Liver (tissue), 9 donors: Measurements from ENCODE around the gene GAB2. TPM values are rescaled to one million over a fixed set of nuclear protein-coding genes. Genes with fewer than 3 reads are reported as not detected.

Source experiments
- DNase-seq: peaks from one replicate; pipeline ENCODE4 v3.0.0-alpha.2; 2017; ENCODE audit warnings: low spot score
- H3K27ac ChIP-seq, 2 donors: one replicate each; pipeline ENCODE4 v1.7.0; 2013; ENCODE audit warnings: inconsistent platforms in 2 of 2, low read length in 2 of 2, control low read depth in 1 of 2, low read depth in 1 of 2, mild to moderate bottlenecking in 1 of 2
- H3K27me3 ChIP-seq, 4 donors: one replicate each; pipeline versions ENCODE4 v1.6.1 to v1.7.0; 2013; ENCODE audit warnings: low read length in 3 of 4, inconsistent platforms in 1 of 4, mild to moderate bottlenecking in 1 of 4, moderate library complexity in 1 of 4; ENCODE audit not compliant: control insufficient read depth in 4 of 4, insufficient read depth in 4 of 4
- H3K36me3 ChIP-seq, 4 donors: one replicate each; pipeline versions ENCODE4 v1.6.1 to v1.7.0; 2013; ENCODE audit warnings: low read length in 3 of 4, mild to moderate bottlenecking in 3 of 4, low read depth in 1 of 4, moderate library complexity in 1 of 4; ENCODE audit not compliant: control insufficient read depth in 4 of 4, insufficient read depth in 3 of 4
- H3K4me1 ChIP-seq, 4 donors: one replicate each; pipeline versions ENCODE4 v1.6.1 to v1.7.0; 2013; ENCODE audit warnings: low read length in 3 of 4, mild to moderate bottlenecking in 3 of 4, moderate library complexity in 1 of 4; ENCODE audit not compliant: control insufficient read depth in 4 of 4, insufficient read depth in 4 of 4
- H3K4me3 ChIP-seq, 3 donors: one replicate each; pipeline versions ENCODE4 v1.6.1 to v1.7.0; 2013; ENCODE audit warnings: low read length in 3 of 3, control low read depth in 1 of 3, low read depth in 1 of 3, mild to moderate bottlenecking in 1 of 3
- H3K9ac ChIP-seq, 2 donors: one replicate each; pipeline ENCODE4 v1.7.0; 2013; ENCODE audit warnings: low read length in 2 of 2, mild to moderate bottlenecking in 2 of 2, moderate library complexity in 2 of 2, control low read depth in 1 of 2, low read depth in 1 of 2
- H3K9me3 ChIP-seq, 4 donors: one replicate each; pipeline versions ENCODE4 v1.6.1 to v1.7.0; 2013; ENCODE audit warnings: low read length in 3 of 4; ENCODE audit not compliant: control insufficient read depth in 4 of 4
- EGR1 ChIP-seq, 2 donors: IDR thresholded peaks; 2 replicates each; pipeline ENCODE4 v1.6.1; 2016 to 2018; ENCODE audit warnings: antibody characterized with exemption in 2 of 2, low read depth in 2 of 2
- FOXA1 ChIP-seq: IDR thresholded peaks from 2 replicates; pipeline ENCODE4 v1.6.1; 2016; ENCODE audit warnings: antibody characterized with exemption
- FOXA2 ChIP-seq: IDR thresholded peaks from 2 replicates; pipeline ENCODE4 v1.6.1; 2016; ENCODE audit warnings: antibody characterized with exemption
- HNF4A ChIP-seq, 2 donors: conservative IDR thresholded peaks; 2 replicates each; pipeline ENCODE4 v1.6.1; 2016; ENCODE audit warnings: antibody characterized with exemption in 2 of 2, mild to moderate bottlenecking in 2 of 2
- HNF4G ChIP-seq: IDR thresholded peaks from 2 replicates; pipeline ENCODE4 v1.6.1; 2016; ENCODE audit warnings: antibody characterized with exemption
- JUND ChIP-seq, 2 donors: IDR thresholded peaks; 2 replicates each; pipeline ENCODE4 v1.6.1; 2016; ENCODE audit warnings: antibody characterized with exemption in 2 of 2
- MAX ChIP-seq: IDR thresholded peaks from 2 replicates; pipeline ENCODE4 v1.6.1; 2016; ENCODE audit warnings: antibody characterized with exemption
- NR2F2 ChIP-seq: IDR thresholded peaks from 2 replicates; pipeline ENCODE4 v1.6.1; 2016; ENCODE audit warnings: antibody characterized with exemption
- RAD21 ChIP-seq, 2 donors: IDR thresholded peaks; 2 replicates each; pipeline ENCODE4 v1.6.1; 2016; ENCODE audit warnings: antibody characterized with exemption in 2 of 2, mild to moderate bottlenecking in 2 of 2
- RXRA ChIP-seq, 2 donors: IDR thresholded peaks; 2 replicates each; pipeline ENCODE4 v1.6.1; 2017 to 2018; ENCODE audit warnings: antibody characterized with exemption in 2 of 2, mild to moderate bottlenecking in 1 of 2
- TAF1 ChIP-seq: conservative IDR thresholded peaks from 2 replicates; pipeline ENCODE4 v1.6.1; 2016; ENCODE audit warnings: antibody characterized with exemption, mild to moderate bottlenecking
- YY1 ChIP-seq: IDR thresholded peaks from 2 replicates; pipeline ENCODE4 v1.6.1; 2016; ENCODE audit warnings: antibody characterized with exemption, mild to moderate bottlenecking
- ZBTB33 ChIP-seq: IDR thresholded peaks from 2 replicates; pipeline ENCODE4 v1.6.1; 2016; ENCODE audit warnings: antibody characterized with exemption
- WGBS: extraction: QIAGEN DNeasy Blood & Tissue Kit; methylation state at CpG from one replicate; pipeline ENCODE4 v1.1.7; 2013; 5-methylcytosine and 5-hydroxymethylcytosine counted together
- polyA plus RNA-seq, 2 donors: library from polyadenylated mRNA; stranded (reverse) in 1 of 2; unstranded in 1 of 2; fragments of 200-250 nt in 1 of 2; fragments of >200 nt in 1 of 2; fragmentation: Nextera tagmentation in 1 of 2; extraction: Ambion mirVana in 1 of 2; gene quantifications; one replicate each; pipeline versions ENCODE4 v1.2.1 to v1.2.3, GENCODE V29; 2013 to 2015
- total RNA-seq, 2 donors: library from RNA; depleted of rRNA; stranded (reverse); fragments of >200 nt; gene quantifications; one replicate each; pipeline ENCODE4 v1.2.3, GENCODE V29; 2014
- TF ChIP-seq, protein P1 (sequence below): IDR thresholded peaks from 2 replicates; pipeline ENCODE4 v1.6.1; 2016; ENCODE audit warnings: antibody characterized with exemption
- donor health status: healthy.
- donor health status: healthy.
- donor health status: healthy.
- donor health status: healthy.
- donor health status: healthy.

GAB2 gene
- total and polyA plus RNA-seq, 4 donors, result 1.3 to 3.6 (median 2.5) TPM

DNA sequence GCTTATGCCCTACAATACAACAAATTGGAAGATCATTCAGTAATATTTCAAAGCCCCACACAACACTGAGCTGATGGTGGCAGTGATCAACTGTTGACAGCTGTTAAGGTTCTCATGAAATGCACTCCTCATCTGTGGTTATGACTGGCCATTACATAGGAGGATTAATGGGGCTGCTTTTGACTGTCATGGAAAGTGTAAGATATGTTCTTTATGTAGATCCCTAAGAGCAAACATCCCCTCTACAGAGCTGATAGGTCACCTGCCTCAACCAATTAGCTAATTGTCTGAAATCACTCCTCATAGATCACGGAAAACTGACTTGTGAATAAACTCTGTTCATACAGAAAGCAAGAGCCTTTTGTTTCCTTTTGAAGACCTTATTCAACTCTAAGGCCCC lies 78.1 kb downstream of the GAB2 start:
- peaks cover 0 to 1% (median 0%) of the 10 kb centered on the region in 4 donors for H3K4me1 ChIP-seq
- H3K9ac ChIP-seq, result no peak overlapping the region
- no peak for DNase-seq
- no peaks in the 10 kb centered on the region for H3K36me3 ChIP-seq
- H3K27me3 ChIP-seq, result no peaks in the 10 kb centered on the region
- no peak for TF ChIP-seq RXRA (IDR thresholded peaks at IDR 0.05)
- TF ChIP-seq, protein P1, sequence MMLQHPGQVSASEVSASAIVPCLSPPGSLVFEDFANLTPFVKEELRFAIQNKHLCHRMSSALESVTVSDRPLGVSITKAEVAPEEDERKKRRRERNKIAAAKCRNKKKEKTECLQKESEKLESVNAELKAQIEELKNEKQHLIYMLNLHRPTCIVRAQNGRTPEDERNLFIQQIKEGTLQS, result no peak
- no peak for TF ChIP-seq ZBTB33
- TF ChIP-seq RAD21 (IDR thresholded peaks at IDR 0.05), result no peak
- TF ChIP-seq FOXA2, result no peak
- no peak for TF ChIP-seq HNF4A (conservative IDR thresholded peaks at IDR 0.05)
- no peak for TF ChIP-seq NR2F2
- no peaks in the 10 kb centered on the region for H3K9me3 ChIP-seq
- no peak overlapping the region for H3K27ac ChIP-seq
- H3K4me3 ChIP-seq, result no peak overlapping the region
- 97% methylated on average over 1 of the region's 1 CpG for WGBS

GRCh38 chr11:78338702-78339101 lies 78.9 kb downstream of the GAB2 start:
- Histone ChIP-seq H3K9ac (no peak overlapping the region), H3K4me3 (no peak overlapping the region), H3K36me3 (no peaks in the 10 kb centered on the region), H3K27me3 (no peaks in the 10 kb centered on the region), H3K9me3 (no peaks in the 10 kb centered on the region), H3K4me1 (peaks cover 0 to 2% (median 0%) of the 10 kb centered on the region in 4 donors), H3K27ac (no peak overlapping the region)
- WGBS, result 98% methylated on average over 6 of the region's 6 CpGs
- DNase-seq, result no peak
- TF ChIP-seq MAX, result no peak
- TF ChIP-seq, protein P1, result no peak
- TF ChIP-seq YY1, result no peak
- no peak for TF ChIP-seq FOXA1
- no peak for TF ChIP-seq FOXA2
- TF ChIP-seq ZBTB33, result no peak
- TF ChIP-seq RXRA (IDR thresholded peaks at IDR 0.05), result no peak
- no peak for TF ChIP-seq HNF4G
- no peak for TF ChIP-seq RAD21 (IDR thresholded peaks at IDR 0.05)
- TF ChIP-seq HNF4A (conservative IDR thresholded peaks at IDR 0.05), result no peak
- no peak for TF ChIP-seq TAF1

DNA sequence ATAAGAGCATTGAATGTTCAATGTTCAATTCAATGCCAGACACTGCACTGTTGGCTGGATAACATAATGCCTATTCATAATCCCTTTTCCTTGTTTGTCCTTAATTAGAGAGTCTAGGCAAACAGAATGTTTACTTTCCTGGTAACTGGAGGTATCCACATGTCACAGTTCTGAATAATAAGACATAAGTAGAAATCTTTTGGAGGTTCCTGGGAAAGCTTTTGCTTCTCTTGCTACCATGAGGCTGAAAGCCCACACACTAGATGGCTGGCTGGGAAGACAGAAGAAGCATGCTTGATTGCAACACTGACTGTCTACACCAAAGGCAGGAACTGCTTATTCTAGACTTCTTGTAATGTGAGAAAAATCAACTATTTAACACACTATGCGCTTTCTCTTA lies 79.5 kb downstream of the GAB2 start:
- no peak overlapping the region for H3K9ac ChIP-seq
- 92% methylated on average over 1 of the region's 1 CpG for whole genome bisulfite sequencing
- H3K9me3 ChIP-seq, result no peaks in the 10 kb centered on the region
- H3K4me1 ChIP-seq, result peaks cover 0 to 2% (median 0%) of the 10 kb centered on the region in 4 donors
- H3K36me3 ChIP-seq, result no peaks in the 10 kb centered on the region
- no peaks in the 10 kb centered on the region for H3K27me3 ChIP-seq
- no peak overlapping the region for H3K27ac ChIP-seq
- no peak overlapping the region for H3K4me3 ChIP-seq
- no peak for TF ChIP-seq HNF4G
- no peak for TF ChIP-seq RXRA (IDR thresholded peaks at IDR 0.05)
- TF ChIP-seq ZBTB33, result no peak
- no peak for TF ChIP-seq JUND (IDR thresholded peaks at IDR 0.05)
- no peak for TF ChIP-seq FOXA2
- no peak for TF ChIP-seq MAX
- no peak for TF ChIP-seq EGR1 (IDR thresholded peaks at IDR 0.05; ENCODE audit: low read depth in 2 of 2)
- no peak for DNase-seq
